Globus pallidus (tissue), 1 donor: ENCODE results near the gene POLR2I.
"Not testable (repeated sequence)": the region's sequence is repeated elsewhere in the genome, so short reads cannot be mapped to it uniquely, and the experiment has no call there.

Experiments
- DNase-seq: peaks from one replicate; pipeline ENCODE4 v3.0.0-alpha.2; 2015; ENCODE audit warnings: low spot score

Gene POLR2I

DNA sequence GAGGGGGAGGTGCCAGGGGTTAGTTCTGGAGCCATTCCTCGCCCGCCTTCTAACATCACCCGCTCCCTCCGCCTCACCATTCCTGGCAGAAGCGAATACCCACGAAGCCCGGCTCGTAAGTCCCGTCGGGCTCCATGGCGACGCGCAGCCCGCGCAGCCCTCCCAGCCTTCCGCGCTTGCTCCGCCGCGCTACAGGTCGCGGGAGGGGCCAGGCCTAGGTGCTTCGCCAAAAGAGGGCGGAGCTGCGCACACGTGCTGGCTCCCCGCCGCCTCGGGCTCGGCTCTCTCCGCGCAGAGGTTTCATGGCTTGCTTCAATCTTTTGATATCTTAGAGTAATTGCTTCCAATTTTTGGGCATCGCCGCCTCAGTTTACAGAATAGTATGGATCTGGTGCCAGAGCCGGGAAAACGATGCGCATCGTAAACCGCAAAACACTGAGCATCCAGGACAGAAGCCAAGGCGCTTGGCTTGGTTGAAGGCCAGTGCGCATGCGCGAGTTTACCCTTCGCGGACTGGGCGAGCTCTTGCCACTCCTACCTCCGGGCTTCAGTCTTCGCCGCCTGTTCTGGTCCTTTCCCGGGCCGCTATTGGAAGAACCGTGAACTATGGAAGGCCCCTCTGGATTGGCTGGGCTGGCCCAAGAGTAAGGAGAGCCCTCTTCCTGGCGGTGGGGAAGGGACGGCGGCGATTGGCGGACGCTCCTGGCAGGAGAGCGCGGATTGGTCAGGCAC is at the start of gene POLR2I:
TSS of gene POLR2I (minus strand) at position 155 of the 732 bp plus-strand sequence. CDS start at position 136, 19 bp downstream.
- DNase-seq: peak; percentile 100

- DNase-seq: no peak
Observed at GRCh38 chr19:36163813-36164212, 49.1 kb upstream of the POLR2I start.

- no peak for DNase-seq
Observed at GRCh38 chr19:36160821-36161596, 46.3 kb upstream of the POLR2I start.

GRCh38 chr19:36153126-36153525 is 38.5 kb upstream of the POLR2I start:
- no peak for DNase-seq

DNA sequence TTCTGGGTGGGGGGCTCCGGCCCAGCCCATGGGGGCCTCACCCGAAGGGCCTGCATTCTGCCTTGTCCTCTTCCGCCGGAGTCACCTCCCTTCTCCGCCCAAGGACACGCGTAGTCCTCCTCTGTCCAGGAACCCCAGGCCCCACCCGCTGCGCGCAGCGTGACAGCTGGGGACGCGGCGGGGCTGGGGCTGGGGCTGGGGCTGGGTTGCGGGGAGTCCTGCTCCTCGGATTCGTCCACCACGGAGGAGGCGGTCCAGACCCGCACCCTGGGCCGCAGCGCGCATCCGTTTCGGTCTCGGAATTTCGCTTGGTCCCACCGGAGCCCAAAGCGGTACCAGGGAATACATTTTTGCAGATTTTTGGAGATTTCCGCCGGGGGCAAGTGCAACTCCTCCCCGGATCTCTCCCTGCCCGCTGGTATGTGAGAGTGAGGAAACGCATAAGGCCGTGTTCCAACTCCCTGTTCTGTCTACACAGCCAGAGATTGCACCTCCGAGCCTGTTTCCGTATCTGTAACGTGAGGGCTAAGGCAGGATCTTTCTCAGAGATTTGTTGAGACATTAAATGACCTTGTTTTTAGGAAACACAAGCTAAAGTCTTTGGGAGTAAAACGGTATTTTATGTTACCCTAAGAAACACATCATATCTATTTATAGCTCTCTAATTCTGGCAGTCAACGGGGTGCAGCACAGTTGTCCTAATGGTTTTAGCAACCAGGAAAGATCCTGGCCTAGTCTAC is 37.8 kb upstream of the POLR2I start, which contains the start of gene COX7A1:
TSS of gene COX7A1 (minus strand) at position 96 of the 740 bp plus-strand sequence. CDS start at position 56, 40 bp downstream.
- DNase-seq: no peak

DNA sequence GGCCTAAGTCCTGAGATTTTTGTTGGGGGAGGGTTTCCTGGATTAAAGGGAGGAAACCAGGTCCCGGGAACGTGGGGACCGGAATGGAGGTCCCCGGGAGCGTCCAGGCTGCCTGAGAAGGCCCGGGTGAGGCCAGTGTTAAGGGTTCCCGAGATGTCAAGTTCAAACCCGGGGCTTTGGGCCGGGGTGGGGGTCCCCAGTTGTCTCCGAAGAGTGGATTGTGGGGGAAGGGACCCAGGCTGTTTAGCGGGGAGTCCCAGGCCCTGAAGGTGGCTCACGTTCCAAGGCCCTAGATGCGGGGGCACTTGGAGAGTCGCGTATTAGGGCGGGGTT is 37.3 kb upstream of the POLR2I start:
- DNase-seq: no peak

- DNase-seq: no peak
Observed at GRCh38 chr19:36151144-36152018, 36.7 kb upstream of the POLR2I start.

DNA sequence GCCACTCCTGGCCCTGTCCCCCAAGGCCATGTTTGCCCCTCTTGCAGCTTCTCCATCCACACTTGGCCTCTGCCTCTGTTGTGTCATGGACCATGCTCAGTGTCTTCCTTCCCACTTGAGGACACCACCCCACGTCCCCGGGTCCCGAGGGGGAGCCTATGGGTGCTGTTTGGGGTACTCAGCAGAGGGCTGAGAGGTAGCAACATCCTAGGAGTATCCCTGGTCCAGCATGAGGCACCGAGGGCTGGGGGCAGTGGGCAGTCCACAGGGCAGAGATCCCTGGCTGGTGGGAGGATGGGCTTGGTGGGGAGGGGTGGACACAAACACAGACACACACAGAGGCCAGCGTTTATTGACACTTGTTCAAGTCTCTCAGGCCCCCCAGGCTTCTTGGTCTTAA is 35.9 kb upstream of the POLR2I start:
- no peak for DNase-seq

- no peak for DNase-seq
Observed at GRCh38 chr19:36149673-36150406, 35.2 kb upstream of the POLR2I start.

DNA sequence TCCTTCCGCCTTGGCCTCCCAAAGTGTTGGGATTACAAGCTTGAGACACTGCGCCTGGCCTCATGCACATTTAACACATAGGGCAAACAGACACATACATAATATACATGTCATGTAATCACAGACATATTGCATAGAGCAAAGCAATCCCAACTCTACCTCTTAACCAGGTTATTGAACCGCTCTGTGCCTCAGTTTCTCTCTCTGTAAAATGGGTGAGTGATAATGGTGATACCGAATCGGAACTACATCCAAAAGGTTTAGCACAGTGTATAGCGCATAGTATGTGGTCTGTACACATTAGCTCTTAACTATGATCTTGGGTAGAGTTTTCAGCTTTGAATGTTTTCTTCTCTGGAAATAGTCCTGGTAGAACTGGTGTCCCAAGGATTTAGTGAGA is 29.9 kb upstream of the POLR2I start:
- no peak for DNase-seq

- no peak for DNase-seq
Observed at GRCh38 chr19:36142496-36142895, 27.8 kb upstream of the POLR2I start.

DNA sequence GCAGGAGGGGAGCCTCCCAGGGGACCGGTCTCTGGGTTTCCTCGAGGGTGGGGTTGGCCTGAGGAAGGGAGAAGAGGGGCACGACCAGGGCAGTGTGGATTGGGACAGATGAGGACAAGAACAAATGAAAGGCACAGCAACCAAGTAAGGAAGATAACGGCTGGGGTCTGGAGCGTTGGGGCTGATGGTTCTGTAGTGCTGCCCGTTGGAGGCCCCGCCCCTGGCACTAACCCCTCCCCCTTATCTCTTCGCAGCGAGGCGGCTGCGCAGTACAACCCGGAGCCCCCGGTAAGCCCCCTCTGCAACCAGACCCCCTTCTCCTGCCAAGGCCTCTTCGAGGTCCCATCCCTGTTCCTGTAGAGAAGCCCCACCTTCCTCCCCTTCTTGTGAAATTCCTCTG is 27.4 kb upstream of the POLR2I start:
- DNase-seq: no peak

DNA sequence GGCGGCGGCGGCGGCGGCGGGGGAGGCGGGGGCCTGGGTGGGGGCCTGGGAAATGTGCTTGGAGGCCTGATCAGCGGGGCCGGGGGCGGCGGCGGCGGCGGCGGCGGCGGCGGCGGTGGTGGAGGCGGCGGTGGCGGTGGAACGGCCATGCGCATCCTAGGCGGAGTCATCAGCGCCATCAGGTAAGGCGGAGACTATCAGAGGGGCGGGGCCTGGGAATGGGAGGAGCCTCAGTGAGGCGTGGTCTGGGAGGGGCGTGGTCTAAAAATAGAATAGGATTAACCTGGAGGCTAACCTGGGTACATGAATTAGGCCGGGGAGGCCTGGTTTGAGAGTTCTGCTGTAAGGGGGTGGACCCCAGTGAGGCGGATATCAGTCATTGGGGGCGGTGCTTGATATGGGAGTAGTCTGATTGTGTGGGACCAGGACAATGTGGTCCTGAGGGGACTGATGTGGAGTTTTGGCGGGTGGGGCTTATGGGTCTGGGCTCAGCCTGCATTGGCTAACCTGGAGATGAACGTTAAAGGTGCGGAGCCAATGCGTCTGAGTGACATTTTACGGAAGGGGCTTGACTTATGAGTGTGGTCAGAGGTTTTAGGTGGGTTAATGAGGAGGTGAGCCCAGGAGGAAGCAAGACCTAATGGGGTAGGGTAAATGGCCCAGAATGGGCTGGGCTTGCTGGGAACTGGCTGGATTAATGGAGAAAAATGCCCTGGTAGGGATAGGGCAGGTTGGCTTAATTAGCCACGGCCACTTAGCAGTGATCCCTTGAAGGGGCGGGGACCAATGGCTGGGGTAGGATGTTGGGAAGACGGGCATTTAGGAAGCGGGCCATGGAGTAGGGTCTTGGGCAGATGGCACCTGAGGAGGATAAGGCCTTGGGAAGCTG is 26.6 kb upstream of the POLR2I start:
- DNase-seq: peak; percentile 57

DNA sequence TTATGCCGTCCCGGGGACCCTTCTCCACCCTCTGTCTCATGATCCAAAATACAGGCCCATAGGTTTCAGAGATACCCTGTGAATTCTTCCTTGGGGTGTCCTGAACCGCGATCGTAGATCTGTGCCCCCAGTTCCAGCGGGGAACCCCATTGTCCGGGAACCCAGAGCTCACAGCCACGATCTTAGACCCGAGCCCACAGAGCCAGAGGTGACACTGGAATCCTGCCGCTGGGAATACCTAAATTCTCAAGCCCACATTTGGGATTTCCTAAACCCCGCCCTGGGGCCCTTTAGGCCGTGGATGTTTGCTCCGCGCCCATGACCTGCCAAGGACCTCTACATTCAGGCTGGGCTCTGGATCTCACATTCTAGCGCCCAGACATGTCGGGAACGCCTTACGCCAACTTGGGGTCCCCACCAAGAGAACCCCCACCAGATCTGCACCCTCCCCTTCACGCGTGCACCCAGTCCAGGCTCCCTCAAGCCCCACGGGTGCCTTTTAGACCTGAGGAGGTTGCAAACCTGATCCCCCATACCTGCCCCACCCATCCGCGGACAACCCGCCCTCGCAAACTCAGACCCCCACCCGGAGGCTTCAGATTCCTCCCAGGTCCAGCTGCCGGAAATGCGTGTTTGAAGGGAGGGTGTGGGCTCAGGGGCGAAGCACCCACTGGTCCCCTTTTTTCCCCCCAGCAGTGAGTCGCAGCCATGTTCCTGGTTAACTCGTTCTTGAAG is 25.8 kb upstream of the POLR2I start:
- peak; percentile 19 for DNase-seq

DNA sequence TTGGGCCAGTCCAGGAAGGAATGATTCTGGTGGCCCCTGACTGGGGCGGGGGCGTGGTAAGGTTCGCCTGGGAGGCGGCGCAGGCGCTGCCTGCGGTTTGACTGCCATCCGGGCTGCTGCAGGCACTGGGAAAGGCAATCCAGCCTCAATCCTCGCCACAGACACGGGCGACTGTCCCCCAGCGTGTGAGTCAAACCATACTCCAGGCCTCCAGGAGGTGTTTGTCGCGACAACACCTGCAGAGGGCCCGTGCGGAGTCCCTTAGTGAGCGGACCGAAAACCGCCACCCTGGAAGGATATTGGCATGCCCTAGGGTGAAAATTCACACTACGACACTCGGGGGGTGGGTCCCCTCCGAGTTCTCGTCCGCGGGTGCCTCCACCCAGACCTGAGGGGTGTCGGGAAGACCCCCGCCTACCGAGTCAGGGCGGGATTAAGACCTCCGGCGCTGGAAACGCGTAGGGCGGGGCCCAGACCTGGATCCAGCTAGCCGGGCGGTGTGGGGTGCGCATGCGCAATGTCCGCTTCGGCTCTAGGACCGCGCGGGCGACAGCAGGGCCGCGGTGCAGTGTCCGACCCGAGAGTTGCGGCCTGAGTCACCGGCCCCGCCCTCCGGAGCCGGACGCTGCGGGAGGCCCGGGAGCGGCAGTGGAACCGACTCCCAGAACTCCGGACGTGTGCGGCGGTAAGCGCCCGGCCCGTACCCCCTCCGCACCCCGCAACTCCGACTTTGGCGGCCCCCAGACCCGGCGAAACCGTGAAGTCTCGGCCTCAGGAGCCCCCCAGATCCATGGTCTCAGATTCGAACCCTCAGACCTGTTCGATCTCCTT is 25.0 kb upstream of the POLR2I start, which contains the start of gene CAPNS1:
TSS of gene CAPNS1 (plus strand) at position 594 of the 831 bp plus-strand sequence. CDS start 946 bp downstream, outside the sequence.
- peak; percentile 95 for DNase-seq

DNA sequence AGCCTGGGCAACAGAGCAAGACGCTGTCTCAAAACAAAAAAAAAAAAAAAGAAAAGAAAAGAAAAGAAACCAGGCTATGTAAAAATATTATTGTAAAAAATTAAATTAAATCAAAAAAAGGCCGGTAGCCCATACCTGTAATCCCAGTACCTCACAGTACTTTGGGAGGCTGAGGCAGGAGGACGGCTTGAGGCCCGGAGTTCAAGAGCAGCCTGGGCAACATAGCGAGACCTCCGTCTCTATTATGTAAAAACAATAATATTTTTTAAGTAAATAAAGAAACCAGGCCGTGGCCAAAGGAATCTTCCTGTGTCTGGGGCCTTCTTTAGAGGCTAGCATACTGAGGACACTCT is 24.4 kb upstream of the POLR2I start:
- DNase-seq: no peak

GRCh38 chr19:36136964-36137686 is 22.4 kb upstream of the POLR2I start:
- DNase-seq: no peak

GRCh38 chr19:36134867-36135266 is 20.2 kb upstream of the POLR2I start:
- DNase-seq: not testable (repeated sequence)
